GM19025 (cell line): ENCODE data around the gene RBM47.

ENCODE experiments used
- ATAC-seq: cut with Tn5 transposase; IDR thresholded peaks from one replicate; pipeline ENCODE4 v1.9.1; 2021; ENCODE audit warnings: mild to moderate bottlenecking, low read depth, moderate library complexity; ENCODE audit not compliant: unreplicated experiment

RBM47 gene

GRCh38 chr4:40626183-40626990, 3.3 kb downstream of the RBM47 start:
- ATAC-seq: no peak

GRCh38 chr4:40623707-40624106, 6.0 kb downstream of the RBM47 start:
- ATAC-seq: no peak

- ATAC-seq: peak; percentile 31
Observed at GRCh38 chr4:40622913-40623312, 6.8 kb downstream of the RBM47 start.

GRCh38 chr4:40621592-40622512, 7.8 kb downstream of the RBM47 start:
- ATAC-seq: peak; percentile 52

GRCh38 chr4:40621229-40621591, 8.5 kb downstream of the RBM47 start:
- no peak for ATAC-seq

GRCh38 chr4:40619600-40619999, 10.1 kb downstream of the RBM47 start:
- no peak for ATAC-seq

- no peak for ATAC-seq
Observed at GRCh38 chr4:40617872-40618271, 11.8 kb downstream of the RBM47 start.

- ATAC-seq: no peak
Observed at GRCh38 chr4:40614031-40614430, 15.6 kb downstream of the RBM47 start.

GRCh38 chr4:40613456-40613855, 16.2 kb downstream of the RBM47 start:
- no peak for ATAC-seq

GRCh38 chr4:40612831-40613230, 16.8 kb downstream of the RBM47 start:
- no peak for ATAC-seq

GRCh38 chr4:40612283-40612682, 17.4 kb downstream of the RBM47 start:
- ATAC-seq: no peak

GRCh38 chr4:40608628-40609027, 21.0 kb downstream of the RBM47 start:
- no peak for ATAC-seq

- ATAC-seq: no peak
Observed at GRCh38 chr4:40607221-40607620, 22.4 kb downstream of the RBM47 start.

GRCh38 chr4:40606239-40606767, 23.4 kb downstream of the RBM47 start:
- ATAC-seq: no peak

- ATAC-seq: no peak
Observed at GRCh38 chr4:40603281-40603680, 26.4 kb downstream of the RBM47 start.

- no peak for ATAC-seq
Observed at GRCh38 chr4:40601641-40602040, 28.0 kb downstream of the RBM47 start.

- no peak for ATAC-seq
Observed at GRCh38 chr4:40600850-40601249, 28.8 kb downstream of the RBM47 start.

GRCh38 chr4:40599431-40599830, 30.2 kb downstream of the RBM47 start:
- ATAC-seq: no peak

GRCh38 chr4:40596522-40596921, 33.1 kb downstream of the RBM47 start:
- no peak for ATAC-seq

- no peak for ATAC-seq
Observed at GRCh38 chr4:40595981-40596380, 33.7 kb downstream of the RBM47 start.
